GM12892 (cell line): ENCODE results near the gene SLC27A1.

Experiments
- POLR2A ChIP-seq: IDR thresholded peaks from 2 replicates; pipeline ENCODE4 v1.6.1; 2011; ENCODE audit warnings: low read depth, low read length, control low read depth
- POLR2AphosphoS5 ChIP-seq: IDR thresholded peaks from 2 replicates; pipeline ENCODE4 v1.6.1; 2011; ENCODE audit warnings: low read depth, low read length, control low read depth
- TAF1 ChIP-seq: IDR thresholded peaks from 2 replicates; pipeline ENCODE4 v1.6.1; 2011; ENCODE audit warnings: low read depth, mild to moderate bottlenecking, control low read depth, low read length, borderline replicate concordance

DNA sequence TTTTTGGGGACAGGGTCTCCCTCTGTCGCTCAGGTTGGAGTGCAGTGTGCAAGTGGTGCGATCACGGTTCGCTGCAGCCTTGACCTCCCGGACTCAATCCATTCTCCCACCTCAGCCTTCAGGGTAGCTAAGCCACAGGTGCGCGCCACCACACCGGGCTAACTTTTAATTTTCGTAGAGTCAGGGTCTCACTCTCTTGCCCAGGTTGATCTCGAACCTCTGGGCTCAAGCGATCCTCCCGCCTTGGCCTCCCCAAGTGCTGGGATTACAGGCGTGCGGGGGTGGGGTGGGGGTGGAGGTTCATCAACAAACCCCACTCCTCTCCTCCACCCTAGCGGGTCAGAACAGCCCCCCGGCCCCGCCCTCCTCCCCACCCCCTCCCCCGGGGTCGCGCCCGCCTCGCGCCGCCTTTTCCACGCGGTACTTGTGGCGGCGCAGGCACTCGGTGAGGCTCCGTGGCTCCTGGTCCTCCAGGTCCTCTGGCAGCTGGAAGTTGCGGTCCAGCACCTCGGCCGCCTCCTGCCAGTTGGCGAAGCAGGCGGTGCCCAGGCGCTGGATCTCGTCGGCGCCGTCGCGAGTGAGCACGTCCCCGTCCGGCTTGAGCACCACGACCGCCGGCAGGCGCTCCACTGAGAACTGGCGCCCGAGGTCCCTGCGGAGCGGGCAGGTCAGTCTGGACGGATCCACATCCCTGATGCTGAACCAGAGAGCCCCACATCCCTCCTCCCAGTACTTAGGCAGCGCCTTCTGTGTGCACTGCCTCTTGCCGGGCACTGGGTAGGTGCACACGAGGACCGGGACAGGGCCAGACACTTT lies 14.8 kb upstream of the SLC27A1 start:
- TF ChIP-seq POLR2A (no peak), POLR2AphosphoS5 (no peak), TAF1 (no peak)
